Hepatocyte (in vitro differentiated cells): ENCODE data around the gene SYT7.

ENCODE experiments used
- EZH2 ChIP-seq: fragments of 200-600 bp; sonication (generic); IDR thresholded peaks from 2 replicates; pipeline ENCODE4 v1.6.1; 2016; ENCODE audit warnings: antibody characterized with exemption, mild to moderate bottlenecking, borderline replicate concordance
- TF ChIP-seq, protein P1 (sequence below): fragments of 200-600 bp; sonication (generic); IDR thresholded peaks from 2 replicates; pipeline ENCODE4 v1.5.1; 2016; ENCODE audit warnings: antibody characterized with exemption, mild to moderate bottlenecking; ENCODE audit not compliant: poor library complexity

DNA sequence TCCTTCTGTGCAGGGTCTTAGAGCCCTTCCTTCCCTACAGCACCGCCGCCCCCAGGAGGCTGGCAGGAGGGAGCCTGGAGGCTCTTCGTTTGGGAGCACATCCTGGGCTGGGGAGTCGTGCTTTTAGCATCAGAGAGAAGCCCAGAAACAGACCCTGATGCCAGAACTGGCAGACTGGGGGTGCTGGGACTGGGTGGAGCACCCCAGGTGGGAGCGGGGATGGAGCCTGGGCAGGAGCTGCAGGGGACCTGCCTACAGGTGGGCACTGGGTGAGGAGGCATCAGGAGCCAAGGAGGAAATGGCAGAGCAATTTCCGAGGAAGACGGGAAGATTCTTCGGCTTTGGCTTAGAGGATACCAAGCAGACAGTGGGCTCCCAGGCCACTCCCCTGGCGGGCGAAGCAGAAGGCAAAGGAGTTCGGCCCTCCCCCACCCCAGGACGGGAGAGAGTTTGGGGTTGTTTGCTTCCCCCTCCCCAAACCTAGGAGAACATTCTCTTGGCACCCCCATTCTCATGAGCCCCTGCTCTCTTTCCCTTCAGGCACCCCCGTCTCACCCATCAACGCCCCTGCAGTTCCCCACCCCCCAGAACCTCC is 1.1 kb downstream of the SYT7 start:
- TF ChIP-seq, protein P1, sequence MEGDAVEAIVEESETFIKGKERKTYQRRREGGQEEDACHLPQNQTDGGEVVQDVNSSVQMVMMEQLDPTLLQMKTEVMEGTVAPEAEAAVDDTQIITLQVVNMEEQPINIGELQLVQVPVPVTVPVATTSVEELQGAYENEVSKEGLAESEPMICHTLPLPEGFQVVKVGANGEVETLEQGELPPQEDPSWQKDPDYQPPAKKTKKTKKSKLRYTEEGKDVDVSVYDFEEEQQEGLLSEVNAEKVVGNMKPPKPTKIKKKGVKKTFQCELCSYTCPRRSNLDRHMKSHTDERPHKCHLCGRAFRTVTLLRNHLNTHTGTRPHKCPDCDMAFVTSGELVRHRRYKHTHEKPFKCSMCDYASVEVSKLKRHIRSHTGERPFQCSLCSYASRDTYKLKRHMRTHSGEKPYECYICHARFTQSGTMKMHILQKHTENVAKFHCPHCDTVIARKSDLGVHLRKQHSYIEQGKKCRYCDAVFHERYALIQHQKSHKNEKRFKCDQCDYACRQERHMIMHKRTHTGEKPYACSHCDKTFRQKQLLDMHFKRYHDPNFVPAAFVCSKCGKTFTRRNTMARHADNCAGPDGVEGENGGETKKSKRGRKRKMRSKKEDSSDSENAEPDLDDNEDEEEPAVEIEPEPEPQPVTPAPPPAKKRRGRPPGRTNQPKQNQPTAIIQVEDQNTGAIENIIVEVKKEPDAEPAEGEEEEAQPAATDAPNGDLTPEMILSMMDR = no peak
- no peak for TF ChIP-seq EZH2
